Choroid plexus epithelial cell (primary cell): ENCODE results near the gene GEMIN2.
"Not testable (repeated sequence)": the region's sequence is repeated elsewhere in the genome, so short reads cannot be mapped to it uniquely, and the experiment has no call there.

ENCODE experiments used
- DNase-seq: peaks from one replicate; pipeline ENCODE4 v3.0.0-alpha.2; 2010; ENCODE audit warnings: low read depth
- H3K4me3 ChIP-seq: 2 replicates; pipeline ENCODE4 v1.5.1; 2011; ENCODE audit warnings: low read depth, mild to moderate bottlenecking, control low read depth, low read length, moderate library complexity
- TF ChIP-seq, protein P1 (sequence below): conservative IDR thresholded peaks from 2 replicates; pipeline ENCODE4 v1.5.1; 2011; ENCODE audit warnings: low read depth, mild to moderate bottlenecking, control low read depth, inconsistent platforms, low read length, moderate library complexity

GEMIN2 gene

DNA sequence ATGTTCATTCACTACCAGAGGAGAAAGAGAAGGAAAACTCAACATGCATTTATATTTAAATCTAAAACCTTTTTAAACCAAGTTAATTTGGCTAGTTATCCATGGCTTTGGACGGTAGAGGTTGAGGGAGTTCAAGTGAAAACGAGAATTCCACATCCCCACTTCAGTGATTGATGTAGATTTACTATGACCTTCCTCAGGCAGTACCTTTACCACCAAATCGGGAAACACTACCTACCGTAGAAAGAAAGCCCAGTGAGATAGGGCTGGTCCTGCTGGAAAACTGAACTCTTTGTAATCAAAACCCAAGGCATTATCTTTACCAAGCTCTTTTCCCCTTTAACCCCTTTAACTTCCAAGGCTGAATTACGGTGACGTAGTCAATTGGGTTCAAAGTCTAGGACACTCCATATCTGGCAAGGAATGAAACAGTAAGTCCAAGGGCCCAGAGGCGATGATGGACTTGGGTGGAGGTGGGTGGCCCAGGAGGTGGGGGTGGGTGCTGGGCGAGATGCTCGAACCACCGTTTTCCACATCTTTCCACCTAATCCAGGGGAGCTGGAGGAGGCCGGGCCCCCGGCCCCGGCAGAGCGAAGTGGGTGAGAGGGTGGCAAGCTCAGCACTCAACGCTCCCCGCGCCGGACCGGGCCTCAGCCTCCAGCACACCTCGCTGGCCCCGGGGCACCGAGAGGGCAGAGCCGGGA lies 11.7 kb upstream of the GEMIN2 start:
- TF ChIP-seq, protein P1, sequence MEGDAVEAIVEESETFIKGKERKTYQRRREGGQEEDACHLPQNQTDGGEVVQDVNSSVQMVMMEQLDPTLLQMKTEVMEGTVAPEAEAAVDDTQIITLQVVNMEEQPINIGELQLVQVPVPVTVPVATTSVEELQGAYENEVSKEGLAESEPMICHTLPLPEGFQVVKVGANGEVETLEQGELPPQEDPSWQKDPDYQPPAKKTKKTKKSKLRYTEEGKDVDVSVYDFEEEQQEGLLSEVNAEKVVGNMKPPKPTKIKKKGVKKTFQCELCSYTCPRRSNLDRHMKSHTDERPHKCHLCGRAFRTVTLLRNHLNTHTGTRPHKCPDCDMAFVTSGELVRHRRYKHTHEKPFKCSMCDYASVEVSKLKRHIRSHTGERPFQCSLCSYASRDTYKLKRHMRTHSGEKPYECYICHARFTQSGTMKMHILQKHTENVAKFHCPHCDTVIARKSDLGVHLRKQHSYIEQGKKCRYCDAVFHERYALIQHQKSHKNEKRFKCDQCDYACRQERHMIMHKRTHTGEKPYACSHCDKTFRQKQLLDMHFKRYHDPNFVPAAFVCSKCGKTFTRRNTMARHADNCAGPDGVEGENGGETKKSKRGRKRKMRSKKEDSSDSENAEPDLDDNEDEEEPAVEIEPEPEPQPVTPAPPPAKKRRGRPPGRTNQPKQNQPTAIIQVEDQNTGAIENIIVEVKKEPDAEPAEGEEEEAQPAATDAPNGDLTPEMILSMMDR: no peak
- peak; percentile 44 for DNase-seq
- H3K4me3 ChIP-seq: peak overlapping the region; percentile 89

DNA sequence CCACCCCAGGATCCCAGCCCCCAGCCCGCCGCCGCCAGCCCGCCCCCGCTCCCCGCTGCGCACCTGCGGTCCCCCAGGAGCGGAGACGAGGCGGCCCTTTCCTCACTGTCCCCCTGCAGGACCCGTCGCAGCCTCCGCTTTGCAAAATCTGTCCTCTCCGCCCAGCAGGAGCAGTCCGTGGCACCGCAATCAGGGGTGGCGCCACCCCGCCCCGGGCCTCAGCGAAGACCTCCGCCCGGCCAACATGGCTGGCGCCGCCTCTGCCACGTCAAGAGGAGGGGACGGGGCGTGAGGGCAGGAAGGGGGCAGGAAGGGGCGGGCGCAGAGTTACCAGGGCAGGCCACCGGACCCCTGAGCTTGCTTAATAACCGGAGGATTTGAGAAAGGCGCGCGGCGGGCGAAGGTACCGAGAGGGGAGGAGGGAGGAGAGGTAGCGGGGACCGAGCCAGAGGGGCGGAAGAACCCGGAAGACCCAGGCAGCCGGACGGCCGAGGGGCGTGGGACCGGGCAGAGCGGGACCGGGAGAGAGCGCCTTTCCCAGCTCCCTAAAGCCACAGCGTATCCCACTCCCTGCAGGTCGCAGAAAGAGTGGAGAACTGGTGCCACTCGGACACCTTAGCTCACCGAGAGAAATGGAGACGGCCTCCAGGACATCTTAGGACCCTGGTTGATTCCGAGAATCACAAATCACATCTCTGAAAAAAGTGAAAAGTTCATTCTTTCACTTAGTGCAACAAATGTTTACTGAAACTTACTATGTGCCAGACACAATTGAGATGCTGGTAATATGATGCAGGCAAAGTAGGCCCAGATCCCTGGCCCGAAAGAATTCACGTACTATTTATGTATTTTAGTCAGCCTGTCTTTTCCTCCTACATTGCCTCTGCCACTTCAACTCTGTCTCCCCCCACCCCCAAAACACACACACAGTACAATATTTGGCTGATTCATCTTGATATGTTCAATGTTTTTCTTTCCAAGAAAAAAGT lies 10.9 kb upstream of the GEMIN2 start, which contains the start of gene SEC23A:
SEC23A (minus strand) TSS at position 267 of the 989 bp plus-strand sequence. CDS start 7,117 bp downstream, outside the sequence.
- H3K4me3 ChIP-seq: peak within 1 kb of the TSS; percentile 89
- TF ChIP-seq, protein P1: peak; percentile 0
- peak; percentile 85 for DNase-seq

DNA sequence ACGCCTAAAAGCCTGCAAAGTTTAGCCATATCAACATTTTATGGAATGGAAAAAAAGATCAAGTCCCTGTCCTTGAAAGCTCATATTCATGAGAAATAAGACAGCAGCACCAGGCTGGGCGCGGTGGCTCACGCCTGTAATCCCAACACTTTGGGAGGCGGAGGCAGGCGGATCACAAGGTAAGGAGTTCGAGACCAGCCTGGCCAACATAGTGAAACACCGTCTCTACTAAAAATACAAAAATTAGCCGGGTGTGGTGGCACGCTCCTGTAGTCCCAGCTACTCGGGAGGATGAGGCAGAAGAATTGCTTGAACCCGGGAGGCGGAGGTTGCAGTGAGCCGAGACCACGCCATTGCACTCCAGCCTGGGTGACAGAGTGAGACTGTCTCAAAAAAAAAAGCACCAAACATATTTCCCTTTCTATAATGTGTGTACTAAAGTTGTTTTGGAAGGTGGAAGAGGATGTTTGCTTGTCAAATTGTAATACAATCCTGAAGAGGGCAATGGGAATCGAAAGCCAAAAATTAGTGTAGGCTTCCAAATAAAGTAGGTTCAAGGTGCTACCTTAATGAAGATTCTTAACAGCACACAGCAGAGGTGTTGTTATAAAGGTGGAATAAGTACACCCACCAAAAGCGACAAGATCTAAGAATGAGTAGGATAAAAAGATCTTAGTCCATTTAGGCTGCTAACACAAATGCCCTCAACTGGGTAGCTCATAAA lies 9.9 kb upstream of the GEMIN2 start:
- H3K4me3 ChIP-seq: peak overlapping the region; percentile 89
- DNase-seq: not testable (repeated sequence)

DNA sequence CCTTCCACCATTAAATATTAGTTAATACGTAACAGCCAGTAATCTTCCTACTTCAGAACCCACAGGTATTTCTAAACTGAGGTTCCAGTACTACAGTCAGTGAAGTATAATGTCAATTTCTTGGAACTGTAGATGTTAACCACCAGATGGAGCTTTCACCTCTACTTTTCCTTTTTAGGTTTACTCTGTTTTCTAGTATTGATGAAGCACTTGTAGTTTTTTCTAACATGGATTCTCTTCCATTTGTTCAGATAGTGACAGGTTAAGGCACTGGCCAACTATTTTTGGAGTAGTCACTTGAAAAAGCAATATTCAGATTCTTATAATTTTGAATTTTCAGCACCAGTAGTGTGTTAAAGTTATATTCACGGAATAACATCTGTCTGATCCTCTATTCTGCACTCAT lies 6.5 kb upstream of the GEMIN2 start:
- H3K4me3 ChIP-seq: no peak overlapping the region
- TF ChIP-seq, protein P1: peak; percentile 59
- peak; percentile 75 for DNase-seq

DNA sequence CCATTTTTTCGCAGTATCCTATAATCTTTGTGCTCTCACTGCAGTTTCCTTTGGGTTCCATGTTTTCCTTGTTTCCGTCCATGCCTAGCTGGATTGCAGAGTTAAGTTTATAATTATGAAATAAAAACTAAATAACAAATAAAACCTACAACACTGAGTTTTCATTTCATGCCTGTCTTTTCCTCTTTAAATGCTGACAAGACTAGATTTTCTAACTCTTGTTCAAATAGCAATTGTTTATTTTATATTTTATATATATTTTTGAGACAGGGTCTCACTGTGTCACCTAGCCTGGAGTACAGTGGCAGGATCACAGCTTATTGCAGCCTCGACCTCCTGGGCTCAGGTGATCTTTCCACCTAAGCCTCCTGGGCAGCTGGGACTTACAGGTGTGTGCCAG lies 5.3 kb upstream of the GEMIN2 start:
- TF ChIP-seq, protein P1: no peak
- H3K4me3 ChIP-seq: no peak overlapping the region
- no peak for DNase-seq

DNA sequence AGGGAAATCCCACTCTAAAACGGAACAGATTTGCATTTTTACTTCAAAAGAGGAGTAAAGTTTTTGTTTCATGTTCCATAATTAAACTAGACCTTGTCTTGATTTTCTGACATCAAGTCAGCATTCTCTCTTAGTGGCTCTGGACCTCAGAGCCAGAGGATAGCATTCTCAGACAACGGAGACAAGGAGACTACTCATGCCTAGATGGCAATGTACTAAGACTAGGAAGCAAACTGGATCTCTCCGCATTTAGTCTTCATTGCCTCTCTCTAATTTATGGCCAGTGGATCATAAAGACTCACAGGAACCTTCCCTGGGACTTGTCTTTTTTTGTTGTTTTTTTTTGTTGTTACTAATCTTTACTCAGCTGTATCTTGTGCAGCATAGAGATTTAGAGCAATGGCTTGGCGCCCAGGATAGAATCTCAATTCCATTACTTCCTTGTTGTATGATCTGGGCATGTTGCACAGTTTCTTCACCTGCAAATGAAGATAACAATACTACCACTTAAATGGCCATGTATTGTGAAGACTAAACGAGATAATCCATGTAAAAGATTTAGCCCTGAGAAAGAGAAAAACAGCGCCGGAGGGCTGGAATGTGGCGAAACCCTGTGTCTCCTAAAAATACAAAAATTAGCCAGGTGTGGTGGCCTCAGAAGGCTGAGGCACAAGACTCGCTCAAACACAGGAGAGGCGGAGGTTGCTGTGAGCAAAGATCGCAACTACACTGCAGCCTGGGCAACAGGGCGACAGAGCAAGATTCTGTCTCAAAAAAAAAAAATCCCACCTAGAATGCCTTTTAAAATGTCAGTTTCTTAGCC lies 4.0 kb upstream of the GEMIN2 start:
- TF ChIP-seq, protein P1: no peak
- H3K4me3 ChIP-seq: no peak overlapping the region
- DNase-seq: no peak
